ENCODE measurements around the gene MYRIP.
"Not testable (repeated sequence)": the region's sequence is repeated elsewhere in the genome, so short reads cannot be mapped to it uniquely, and the experiment has no call there.

Gene MYRIP

DNA sequence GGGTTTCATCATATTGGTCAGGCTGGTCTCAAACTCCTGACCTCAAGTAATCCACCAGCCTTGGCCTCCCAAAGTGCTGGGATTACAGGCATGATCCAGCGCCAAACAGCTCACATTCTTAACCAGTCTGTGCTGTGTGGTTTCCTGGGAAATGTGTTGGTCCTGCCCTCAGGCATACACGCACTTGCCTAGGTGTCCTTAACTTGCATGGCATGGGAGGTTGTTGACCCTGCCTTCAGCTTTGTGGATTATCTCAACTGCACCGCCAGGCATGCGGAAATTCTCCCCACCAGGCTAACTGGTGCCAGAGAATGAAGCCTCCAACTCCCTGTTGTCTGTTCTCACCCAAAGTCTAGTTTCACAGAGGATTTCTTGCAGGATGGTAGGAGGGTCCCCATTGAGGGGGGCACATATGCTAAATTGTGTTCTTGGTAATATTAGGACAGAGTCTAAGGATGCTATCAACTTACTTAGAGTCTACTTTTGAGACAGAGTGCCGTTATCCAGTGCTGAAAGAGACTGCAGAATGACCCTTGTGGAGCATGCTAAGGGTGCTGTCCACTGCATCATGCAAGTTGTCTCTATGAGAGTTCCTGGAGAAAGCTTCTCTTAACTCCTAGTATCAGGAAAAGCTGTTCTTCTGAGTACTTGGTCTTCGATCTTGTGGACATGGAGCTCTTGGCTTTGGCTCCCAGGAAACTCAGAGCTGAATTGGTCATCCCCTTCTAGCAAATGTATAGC lies 438.5 kb downstream of the MYRIP start:
- DNase-seq = no peak

DNA sequence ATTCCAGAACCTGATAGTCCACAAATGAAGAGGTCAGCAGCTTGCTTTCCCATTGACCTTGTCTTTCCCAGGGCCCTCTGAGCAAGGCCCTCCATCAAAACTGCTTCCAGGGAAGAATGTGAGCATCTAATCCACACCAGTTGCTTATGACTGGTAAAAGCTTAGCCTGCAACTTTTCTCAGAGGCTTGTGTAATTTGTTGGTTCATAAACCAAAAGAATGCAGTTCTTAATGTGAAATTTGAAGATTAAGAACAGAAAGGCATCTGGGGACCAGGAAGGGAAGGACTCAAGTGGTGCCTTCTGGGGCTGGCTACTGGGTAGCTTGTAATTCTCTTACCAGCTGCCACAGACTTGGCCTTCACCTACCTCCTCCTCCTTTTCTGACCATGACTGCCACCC lies 439.2 kb downstream of the MYRIP start:
- DNase-seq = no peak

DNA sequence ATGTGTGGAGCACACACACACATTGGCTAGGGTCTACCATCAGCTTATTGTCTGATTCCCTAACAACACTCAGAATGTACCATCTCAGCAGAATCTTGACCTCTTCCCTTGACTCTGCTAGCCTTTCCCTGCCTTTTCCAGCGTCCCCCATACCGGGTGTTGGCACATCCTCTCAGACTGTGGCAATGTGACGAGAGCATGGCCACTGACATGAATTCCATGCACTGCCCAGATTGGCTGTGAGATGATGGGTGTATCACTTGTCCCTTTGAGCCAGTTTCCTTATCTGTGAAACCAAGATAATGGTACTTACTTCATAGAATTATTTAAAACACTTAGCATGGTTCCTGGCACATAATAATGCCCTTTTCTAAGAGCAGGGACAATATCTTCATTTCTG lies 439.8 kb downstream of the MYRIP start:
- no peak for DNase-seq

DNA sequence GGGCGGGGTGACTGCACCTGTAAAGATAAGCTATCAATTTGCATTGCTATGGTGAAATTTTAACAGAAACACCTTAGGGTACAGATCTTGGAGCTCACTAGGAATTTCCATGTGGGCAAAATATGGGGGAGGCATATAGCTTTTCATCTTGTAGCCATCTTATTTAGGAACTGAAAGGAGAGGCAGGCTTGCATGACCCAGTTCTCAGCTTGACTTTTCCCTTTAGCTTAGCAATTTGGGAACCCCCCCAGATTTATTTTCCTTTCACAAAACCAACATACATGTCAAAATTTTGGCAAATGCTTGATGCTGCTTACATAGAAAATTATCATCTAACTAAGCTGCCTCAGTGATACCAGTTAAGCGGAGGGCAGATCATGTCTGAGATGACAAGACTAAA lies 445.1 kb downstream of the MYRIP start:
- no peak for DNase-seq

DNA sequence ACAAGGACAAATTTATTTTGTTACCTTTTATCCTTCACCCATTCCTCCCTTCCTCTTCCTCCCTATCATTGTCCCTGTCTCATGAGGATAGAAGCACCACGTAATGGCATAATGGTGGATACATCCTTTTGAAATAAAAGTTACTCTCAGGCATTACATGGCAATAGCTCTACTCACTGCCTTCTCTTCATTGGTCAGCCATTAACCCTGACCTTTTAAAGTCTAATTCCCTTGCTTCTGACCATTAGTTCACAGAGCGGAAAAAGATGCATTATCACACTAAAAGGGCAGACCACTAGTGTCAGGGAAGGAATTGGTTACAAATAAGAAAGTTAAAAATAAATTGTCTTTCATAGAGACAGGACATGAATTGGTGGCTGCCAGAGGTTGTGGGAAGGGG lies 445.5 kb downstream of the MYRIP start:
- no peak for DNase-seq

DNA sequence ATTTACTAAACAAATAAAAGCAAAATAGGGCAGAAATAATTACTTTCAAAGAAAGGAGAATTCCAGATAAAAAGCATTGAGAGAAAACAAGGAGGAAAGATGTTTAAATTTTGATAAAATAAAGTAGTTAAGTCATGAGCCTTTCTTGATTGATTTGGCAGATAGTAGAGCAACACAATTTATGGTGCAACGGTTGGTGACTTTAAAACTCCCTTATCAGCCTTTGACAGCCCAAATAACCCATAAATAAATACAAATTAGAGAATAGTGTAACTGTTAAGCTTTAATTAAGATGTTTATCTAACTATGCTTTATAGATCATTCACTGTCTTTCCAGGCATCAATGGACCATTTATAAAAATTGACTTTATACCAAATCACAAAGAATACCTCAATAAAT lies 446.1 kb downstream of the MYRIP start:
- DNase-seq = no peak

DNA sequence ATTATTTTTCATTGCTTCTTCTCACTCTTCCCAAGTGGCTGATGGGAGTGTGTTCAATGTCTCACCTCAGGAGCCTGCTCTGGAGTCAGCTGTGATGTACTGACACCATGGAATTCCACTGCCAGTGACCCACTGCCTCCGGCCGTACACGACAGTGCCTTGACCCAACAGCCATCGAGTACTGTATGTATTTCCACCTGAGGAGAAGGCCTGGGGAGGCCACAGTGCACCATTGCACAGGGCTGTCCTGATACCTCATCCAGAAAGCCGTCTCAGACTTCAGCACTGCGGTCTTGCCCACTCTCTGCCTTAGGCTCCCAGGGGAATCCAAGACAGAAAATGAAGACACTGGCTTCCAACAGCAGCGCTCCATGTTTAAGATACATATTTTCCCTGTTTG lies 448.7 kb downstream of the MYRIP start:
- no peak for DNase-seq

DNA sequence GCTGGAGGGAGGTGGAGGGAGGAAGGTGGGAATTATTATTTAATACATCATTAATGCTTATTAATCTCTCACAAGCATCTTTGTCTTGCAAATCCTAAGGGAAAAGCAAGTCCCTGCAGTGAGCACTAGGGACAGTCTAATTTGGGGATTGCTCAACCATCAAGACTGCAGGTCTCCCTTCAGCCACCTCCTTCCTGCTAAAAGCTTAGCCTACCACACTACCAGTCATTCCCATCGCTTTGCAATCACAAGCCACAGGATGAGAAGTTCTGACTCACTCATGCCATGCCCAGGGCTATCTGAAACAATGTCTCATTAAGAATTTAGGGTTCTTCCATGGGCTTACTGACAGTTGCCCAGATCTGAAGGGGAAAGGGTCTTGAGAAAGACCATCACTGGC lies 449.1 kb downstream of the MYRIP start:
- no peak for DNase-seq

DNA sequence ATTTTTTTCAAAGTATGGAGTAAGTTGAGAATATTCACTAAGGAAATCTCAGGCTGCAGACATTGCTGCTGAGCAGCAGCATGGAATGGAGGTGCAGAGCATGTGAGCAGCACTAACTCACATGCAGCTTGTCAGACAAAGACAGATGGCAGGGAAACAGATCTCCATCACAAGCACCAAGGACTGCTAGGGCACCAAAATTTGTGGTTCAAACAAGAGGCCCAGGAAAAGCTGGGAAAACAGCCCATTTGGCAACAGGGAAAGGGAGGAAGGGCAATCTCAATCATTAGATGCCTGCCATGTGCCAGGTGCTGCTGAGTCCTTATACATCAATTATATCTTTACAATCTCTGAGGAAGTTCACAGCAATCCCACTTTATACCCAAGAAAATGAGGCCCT lies 452.9 kb downstream of the MYRIP start:
- DNase-seq = peak in 1 of 2 experiments; percentile 47

DNA sequence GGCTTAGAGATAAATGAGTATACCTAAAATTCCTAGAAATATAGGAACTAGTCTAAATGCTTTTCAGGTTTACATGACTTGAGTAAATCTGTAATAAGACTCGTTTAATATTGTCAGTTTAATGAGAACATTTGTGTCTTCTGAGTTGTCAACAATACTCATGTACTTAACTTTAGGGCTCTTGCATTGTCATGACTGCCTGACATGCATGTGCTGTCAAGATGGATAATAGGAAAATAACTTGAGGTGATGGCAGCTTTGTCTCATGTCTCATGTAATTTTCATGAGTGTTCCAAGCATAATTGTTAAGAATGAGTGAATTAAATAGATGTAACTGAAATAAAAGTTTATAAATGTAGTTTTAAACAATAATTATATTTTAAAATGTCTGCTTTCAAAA lies 455.0 kb downstream of the MYRIP start:
- DNase-seq = no peak

DNA sequence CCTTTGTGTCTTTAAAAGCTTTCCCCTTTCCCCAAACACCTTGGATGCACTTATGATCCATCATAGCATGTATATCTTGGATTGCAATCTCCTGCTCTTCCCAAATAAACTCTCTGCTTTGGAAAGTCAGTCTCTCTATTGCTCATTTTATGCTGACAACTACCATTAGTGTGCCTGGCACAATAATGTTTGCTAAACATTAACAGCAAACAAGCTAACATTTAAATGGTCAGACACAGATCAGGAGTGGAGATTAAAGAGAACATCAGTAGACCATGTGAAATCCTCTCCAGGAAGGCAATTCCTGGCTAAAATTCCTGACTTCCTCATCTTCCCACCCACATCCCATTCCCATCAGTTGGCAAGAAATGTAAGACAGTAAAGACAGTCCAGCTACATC lies 455.8 kb downstream of the MYRIP start:
- DNase-seq = no peak

DNA sequence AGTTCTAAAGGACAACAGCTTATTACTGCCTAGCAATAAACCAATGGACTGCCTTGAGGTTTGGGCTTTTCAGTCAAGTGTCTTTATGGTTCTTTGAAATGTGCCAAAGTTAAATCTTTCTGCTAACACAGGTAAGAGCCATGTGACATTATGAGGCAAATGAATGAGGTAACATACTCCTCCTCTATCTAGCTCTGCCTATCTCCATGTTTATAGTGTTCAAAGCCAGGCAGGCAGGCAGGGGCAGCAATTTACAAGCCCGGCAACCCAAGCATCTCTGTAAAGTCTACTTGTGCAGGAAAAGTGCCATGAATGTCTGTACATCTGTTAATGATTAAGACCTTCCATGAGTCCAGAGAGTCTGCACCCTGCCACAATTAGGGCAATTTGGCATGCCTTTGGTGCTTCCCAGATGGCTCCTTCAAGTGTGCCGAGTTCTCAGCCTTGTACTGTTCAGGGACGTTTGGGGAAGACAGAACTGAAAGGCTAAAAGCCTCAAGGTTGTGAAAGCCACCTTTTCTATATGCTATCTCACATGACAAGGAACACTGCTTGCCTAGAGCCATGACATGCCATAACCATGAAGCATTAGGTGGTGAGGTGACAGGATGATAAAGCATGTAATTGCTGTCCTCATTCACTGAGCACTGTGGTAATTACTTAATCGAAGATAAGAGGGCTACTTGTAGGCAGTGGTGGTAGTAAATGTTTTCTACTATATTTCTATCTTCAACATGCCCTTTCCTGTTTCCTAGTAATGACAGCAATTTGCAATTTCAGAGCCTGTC lies 458.7 kb downstream of the MYRIP start:
- DNase-seq = peak in 1 of 2 experiments; percentile 6

DNA sequence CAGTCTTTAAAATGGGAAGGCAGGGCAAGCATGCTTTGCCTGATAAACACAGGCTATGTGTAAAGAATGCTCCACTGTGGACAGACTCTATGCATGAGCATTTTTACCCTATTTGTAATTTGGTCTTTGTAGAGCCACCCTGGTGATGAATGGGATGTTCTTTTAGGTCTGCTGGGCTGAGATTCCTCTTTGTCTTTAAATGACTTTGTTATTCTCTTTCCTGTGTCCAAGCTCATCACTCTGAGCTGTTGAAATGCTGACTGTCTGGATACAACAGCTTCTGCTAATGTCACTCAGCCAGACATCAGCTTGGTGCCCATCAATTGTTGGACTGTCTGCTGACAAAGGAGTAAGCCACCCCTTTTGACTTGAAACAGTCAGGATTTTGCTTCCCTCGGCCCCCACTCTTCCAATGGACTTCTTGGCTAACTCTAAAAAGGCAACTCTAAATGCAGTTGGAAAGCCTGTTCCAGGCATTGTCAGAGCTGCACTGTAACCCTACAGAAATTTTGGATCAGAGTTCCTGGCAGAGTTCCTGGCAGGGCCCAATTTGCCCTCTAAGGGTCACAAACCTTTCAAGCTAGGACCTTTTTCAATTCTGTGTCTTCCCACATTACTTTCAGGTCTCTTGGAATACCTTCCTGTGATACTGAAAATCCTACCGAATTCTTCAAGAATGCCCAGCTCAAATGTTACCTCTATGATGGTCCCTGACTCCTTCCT lies 459.6 kb downstream of the MYRIP start:
- no peak for DNase-seq

DNA sequence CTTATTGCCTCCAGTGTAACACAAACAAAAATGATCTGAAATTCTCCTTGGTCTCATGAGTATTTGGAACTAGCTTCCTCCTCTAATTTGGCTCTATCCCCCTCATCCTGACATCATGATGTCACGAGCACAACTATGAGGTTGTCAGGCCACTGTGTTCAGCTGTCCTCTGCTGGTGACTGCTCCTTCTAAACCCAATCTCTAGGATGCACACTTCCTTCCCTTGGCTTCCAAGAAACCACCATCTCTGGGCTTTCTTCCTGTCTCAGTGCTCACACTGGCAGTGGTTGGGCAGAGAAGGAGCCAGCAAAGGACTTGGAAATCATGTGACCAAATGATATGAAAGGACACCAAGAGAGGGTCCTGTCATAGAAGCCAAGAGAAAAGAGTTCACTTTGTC lies 469.4 kb downstream of the MYRIP start:
- DNase-seq = no peak

DNA sequence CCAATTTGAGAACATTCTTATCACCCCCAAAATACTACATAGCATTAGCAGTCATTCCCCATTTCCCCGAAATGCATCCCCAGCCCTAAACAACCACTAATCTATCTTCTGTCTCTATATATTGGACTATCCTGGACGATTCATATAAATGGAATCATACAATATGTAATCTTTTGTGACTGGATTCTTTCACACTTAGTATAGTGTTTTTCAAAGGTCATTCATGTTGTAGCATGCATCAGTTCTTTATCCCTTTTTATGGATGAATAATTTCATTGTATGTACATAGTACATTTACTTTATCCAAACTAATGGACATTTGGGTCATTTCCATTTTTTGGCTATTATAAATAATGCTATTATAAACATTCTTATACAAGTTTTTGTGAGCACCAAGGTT lies 472.6 kb downstream of the MYRIP start:
- DNase-seq = no peak

DNA sequence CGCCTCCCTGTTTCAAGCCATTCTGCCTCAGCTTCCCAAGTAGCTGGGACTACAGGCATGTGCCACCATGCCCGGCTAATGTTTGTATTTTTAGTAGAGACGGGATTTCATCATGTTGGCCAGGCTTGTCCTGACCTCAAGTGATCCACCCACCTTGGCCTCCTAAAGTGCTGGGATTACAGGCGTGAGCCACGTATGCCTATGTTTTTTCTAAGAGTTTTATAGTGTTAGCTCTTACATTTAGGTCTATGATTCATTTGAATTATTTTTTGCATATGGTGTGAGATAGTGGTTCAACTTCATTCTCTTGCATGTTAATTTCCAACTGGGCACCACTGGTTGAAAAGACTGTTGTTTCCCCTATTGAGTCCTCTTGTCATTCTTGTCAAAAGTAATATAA lies 473.6 kb downstream of the MYRIP start:
- DNase-seq = not testable (repeated sequence)

DNA sequence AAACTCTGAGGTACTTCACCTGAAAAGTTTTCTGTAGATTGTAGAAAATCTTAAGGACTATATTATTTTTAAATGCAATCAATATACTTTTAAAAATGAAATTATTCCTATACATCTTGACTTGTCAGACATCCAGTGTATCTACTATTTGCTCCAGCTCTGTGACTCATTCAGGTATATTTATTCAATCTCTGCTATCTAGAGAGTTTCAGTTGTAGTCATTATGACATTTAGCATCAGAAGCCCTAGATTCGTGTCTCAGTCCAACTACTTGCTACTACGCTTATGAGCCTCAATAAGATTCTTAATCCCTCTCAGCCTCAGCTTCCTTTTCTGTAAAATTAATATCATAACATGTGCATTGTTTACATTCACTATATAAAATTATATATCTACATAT lies 477.8 kb downstream of the MYRIP start:
- DNase-seq = no peak

DNA sequence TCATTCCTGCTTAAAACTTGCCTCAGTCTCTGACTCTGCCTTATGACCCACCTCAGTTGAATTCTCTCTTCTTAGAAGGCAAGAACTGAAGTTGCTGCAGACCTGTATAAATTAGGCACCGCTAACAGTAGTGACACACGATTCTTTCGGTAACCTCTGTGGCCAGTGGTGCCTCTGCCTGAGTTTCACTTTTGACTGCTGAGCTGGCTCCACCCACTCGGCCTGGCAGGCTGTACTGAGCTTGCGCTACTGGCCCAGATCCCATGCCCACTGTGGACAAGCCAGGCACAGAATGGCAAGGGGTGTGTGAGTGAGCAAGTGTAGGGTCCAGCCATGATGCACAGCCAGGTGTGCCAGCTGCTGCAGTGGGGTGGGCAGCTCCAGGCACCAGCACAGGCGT lies 481.0 kb downstream of the MYRIP start:
- DNase-seq = no peak

DNA sequence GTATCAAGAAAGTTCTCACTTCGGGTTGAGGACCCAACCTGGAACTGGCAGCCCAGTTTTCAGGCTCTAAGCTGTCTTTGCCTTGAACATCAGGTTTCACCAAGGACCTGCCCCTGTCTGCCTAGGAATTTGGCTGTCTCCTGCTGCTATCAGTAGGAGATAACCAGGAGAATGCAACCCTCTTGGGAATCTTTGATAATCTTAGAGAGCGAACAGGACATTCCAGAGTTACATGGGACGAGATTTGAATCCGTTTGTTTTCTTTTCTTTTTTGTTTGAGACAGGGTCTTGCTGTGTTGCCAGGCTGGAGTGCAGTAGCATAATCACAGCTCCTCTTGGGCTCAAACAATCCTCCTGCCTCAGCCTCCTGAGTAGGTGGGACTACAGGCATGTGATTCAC lies 482.1 kb downstream of the MYRIP start:
- no peak for DNase-seq

DNA sequence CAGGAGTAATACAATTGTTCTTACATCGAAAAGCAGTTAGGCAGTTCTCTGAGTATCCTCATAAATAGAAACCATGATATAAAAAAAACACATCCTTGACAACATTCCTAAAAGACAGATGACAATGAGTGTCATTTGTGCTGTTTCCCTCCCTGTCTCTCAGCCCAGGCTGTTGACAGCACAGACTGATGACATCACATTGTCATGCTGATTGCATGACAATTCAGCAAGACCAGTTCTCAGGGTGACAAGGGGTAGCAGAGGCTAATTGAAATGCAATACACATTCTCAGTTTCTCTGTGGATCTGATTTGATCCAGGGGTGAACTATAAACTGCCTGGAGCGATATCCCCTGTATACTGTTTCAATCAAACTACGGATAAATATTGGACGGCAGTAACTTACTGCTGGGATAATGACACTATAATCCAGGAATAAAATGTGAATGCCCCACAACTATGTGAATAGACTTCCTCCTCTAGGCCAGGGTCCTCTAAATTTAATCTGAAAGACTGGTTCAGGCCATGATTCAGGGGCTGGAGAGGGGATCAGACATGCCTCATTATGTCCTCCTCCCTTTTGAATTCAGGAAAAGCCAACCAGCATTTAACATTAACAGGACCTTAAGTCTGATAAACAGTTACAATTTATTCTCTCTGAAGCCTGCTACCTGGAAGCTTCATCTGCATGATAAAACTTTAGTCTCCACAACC lies 483.4 kb downstream of the MYRIP start:
- DNase-seq = no peak

DNA sequence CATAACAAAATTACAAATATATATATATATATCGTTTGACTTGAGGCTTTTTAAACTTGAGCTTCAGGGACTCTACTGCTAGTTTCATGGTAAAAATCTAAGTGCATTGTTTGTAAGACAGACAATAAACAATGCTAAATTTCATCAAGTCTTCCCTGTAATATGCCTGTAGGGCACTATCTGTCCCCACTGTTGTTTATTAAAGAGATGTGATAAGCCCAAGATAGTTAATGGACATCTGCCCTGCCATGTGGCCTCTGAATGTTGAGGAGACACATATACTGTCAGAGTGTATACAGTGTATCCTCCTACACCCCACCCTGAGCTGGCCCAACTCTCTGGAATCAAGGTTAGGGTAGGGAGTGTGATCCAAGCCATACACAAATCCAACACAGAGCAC lies 485.0 kb downstream of the MYRIP start:
- no peak for DNase-seq

DNA sequence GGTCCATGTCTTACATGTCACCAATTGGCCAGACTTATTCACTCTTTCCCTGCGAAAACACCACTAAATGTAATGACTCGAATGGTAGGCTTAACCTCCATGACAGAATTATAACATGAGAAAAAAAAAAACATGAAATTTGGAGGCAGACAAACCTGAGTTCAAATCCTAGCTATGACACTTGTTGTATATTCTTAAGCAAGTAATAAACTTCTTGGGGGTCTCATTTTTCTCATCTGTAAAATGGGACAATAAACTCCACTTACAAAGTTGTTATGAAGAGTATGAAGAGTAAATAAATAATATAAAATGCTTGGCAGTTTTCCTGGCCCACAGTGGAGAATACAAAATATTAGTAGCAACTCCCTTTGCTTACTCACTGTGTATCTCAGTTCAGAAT lies 488.7 kb downstream of the MYRIP start:
- DNase-seq = no peak

DNA sequence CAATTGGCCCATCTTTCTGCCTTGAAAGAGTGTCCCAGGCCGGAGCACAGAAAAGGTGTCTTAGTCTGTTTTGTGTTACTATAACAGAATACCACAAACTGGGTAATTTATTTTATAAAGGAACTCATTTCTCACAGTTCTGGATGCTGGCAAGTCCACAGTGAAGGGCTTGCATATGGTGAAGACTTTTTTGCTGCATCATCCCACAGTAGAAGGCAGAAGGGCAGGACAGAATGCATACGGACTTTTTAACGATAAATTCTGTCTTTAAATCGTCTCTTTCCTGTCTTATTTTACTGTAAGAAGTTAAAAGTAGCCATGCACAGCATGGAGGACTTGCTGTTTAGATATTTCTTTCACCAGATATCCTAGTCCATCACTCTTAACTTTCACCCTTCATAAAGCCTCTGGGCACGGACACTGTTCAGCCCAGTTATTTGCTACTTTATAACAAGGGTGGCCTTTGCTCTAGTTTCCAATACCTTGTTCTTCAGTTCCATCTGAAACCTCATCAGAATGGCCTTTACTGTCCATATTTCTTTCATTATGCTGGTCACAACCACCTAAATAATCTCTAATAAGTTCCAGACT lies 489.8 kb downstream of the MYRIP start:
- DNase-seq = no peak
